Endothelial cell of umbilical vein (primary cell): ENCODE data around the gene PSMA6. TPM values are rescaled to one million over a fixed set of nuclear protein-coding genes. Genes with fewer than 3 reads are reported as not detected.
"Not testable (repeated sequence)": the region's sequence is repeated elsewhere in the genome, so short reads cannot be mapped to it uniquely, and the experiment has no call there.

Source experiments
- BruUV-seq: library from RNA; stranded (reverse); fragments of 400-500 nt; replicated peaks from 2 replicates; lab custom pipeline; 2021; lab: Mats Ljungman, UMichigan
- CTCF ChIA-PET: fragments of 300-600, 350-600 bp; sonication (Branson Sonifier 250); formaldehyde crosslinking; loops from one replicate; lab custom pipeline; 2021; ENCODE audit warnings: antibody characterized with exemption, inconsistent platforms; lab: Charles Lee
- POLR2A ChIA-PET: fragments of 300-600, 350-600 bp; sonication (Branson Sonifier 250); formaldehyde crosslinking; loops from one replicate; lab custom pipeline; 2021; ENCODE audit warnings: antibody characterized with exemption, inconsistent platforms; lab: Charles Lee
- DNase-seq: peaks from one replicate; pipeline ENCODE4 v3.0.0-alpha.2; 2011; ENCODE audit warnings: low read depth, low spot score
- FAIRE-seq: peaks from 2 replicates; lab custom pipeline; 2011; peaks lifted over from hg19 to GRCh38; lab: Jason Lieb, UNC
- H2AFZ ChIP-seq: 2 replicates; pipeline ENCODE4 v1.6.0; 2012; ENCODE audit warnings: low read depth, low read length, control low read depth, inconsistent platforms
- H3K27ac ChIP-seq: 2 replicates; pipeline ENCODE4 v1.5.1; 2011; ENCODE audit warnings: low read depth, mild to moderate bottlenecking, control low read depth, low read length, moderate library complexity; ENCODE audit not compliant: insufficient read depth
- H3K27me3 ChIP-seq, 2 experiments: 2 replicates each; pipeline versions ENCODE4 v1.6.0 to v1.6.1; 2011; ENCODE audit warnings: low read length in 2 of 2, mixed read lengths in 1 of 2; ENCODE audit not compliant: control insufficient read depth in 2 of 2, insufficient read depth in 2 of 2
- H3K36me3 ChIP-seq, 2 experiments: 2 replicates in 1 of 2; 3 replicates in 1 of 2; pipeline ENCODE4 v1.5.1; 2011; ENCODE audit warnings: low read length in 2 of 2, mild to moderate bottlenecking in 1 of 2, moderate library complexity in 1 of 2; ENCODE audit not compliant: control insufficient read depth in 2 of 2, insufficient read depth in 2 of 2; ENCODE audit errors: extremely low read depth in 1 of 2
- H3K4me1 ChIP-seq: 3 replicates; pipeline ENCODE4 v1.5.1; 2011; ENCODE audit warnings: mild to moderate bottlenecking, low read length; ENCODE audit not compliant: control insufficient read depth, insufficient read depth; ENCODE audit errors: extremely low read depth
- H3K4me2 ChIP-seq: 2 replicates; pipeline ENCODE4 v1.6.1; 2011; ENCODE audit warnings: low read length, control low read depth, mixed read lengths; ENCODE audit not compliant: insufficient read depth
- H3K4me3 ChIP-seq, 3 experiments: fragments of 200-600 bp in 1 of 3; sonication (generic), shearing (Covaris generic) in 1 of 3; replicated peaks in 1 of 3; 2 replicates each; pipeline ENCODE4 v1.5.1; 2011 to 2016; ENCODE audit warnings: control low read depth in 3 of 3, low read length in 3 of 3, mild to moderate bottlenecking in 2 of 3, inconsistent platforms in 1 of 3, low read depth in 1 of 3, moderate library complexity in 1 of 3; ENCODE audit not compliant: insufficient read depth in 1 of 3
- H3K79me2 ChIP-seq: 2 replicates; pipeline ENCODE4 v1.6.0; 2012; ENCODE audit warnings: low read length, inconsistent platforms; ENCODE audit not compliant: control insufficient read depth, insufficient read depth
- H3K9ac ChIP-seq: replicated peaks from 2 replicates; pipeline ENCODE3; 2011; ENCODE audit warnings: low read length, control low read depth; ENCODE audit not compliant: insufficient read depth; ENCODE audit errors: extremely low read depth
- H3K9me1 ChIP-seq: replicated peaks from 3 replicates; pipeline ENCODE4 v1.6.0; 2011; ENCODE audit warnings: mild to moderate bottlenecking, low read length; ENCODE audit not compliant: control insufficient read depth, insufficient read depth; ENCODE audit errors: extremely low read depth
- H3K9me3 ChIP-seq: replicated peaks from 2 replicates; pipeline ENCODE4 v1.5.1; 2012; ENCODE audit warnings: low read length, inconsistent platforms; ENCODE audit not compliant: control insufficient read depth, insufficient read depth
- H4K20me1 ChIP-seq: replicated peaks from 2 replicates; pipeline ENCODE3; 2011; ENCODE audit warnings: mild to moderate bottlenecking, low read length; ENCODE audit not compliant: control insufficient read depth, insufficient read depth; ENCODE audit errors: extremely low read depth
- CTCF ChIP-seq, 2 donors: IDR thresholded peaks; 1 replicate in 1 of 2; 2 replicates in 1 of 2; pipeline ENCODE4 v1.5.1; 2011; ENCODE audit warnings: low read length in 2 of 2, mild to moderate bottlenecking in 2 of 2, moderate library complexity in 2 of 2, control low read depth in 1 of 2, inconsistent platforms in 1 of 2, low read depth in 1 of 2; ENCODE audit not compliant: insufficient read depth in 1 of 2; ENCODE audit errors: extremely low read depth in 1 of 2
- JUN ChIP-seq: IDR thresholded peaks from 2 replicates; pipeline ENCODE4 v1.6.1; 2011; ENCODE audit warnings: borderline replicate concordance, low read depth; ENCODE audit not compliant: insufficient read length, insufficient read depth
- dilution Hi-C: fragments of 300-500 bp; cut with MboI; formaldehyde crosslinking; loops from one replicate; pipeline ENCODE4 v1.15.0; 2019; ENCODE audit warnings: low sequenced_read_pairs; ENCODE audit not compliant: extremely low pct_ligation_motif_present
- intact Hi-C: fragments of 100-400 bp; cut with micrococcal nuclease; formaldehyde crosslinking; loops from one replicate; pipeline ENCODE4 v1.10.0; 2022
- polyA plus RNA-seq, 4 experiments: library from polyadenylated mRNA; depleted of rRNA in 3 of 4; stranded (reverse) in 3 of 4; unstranded in 1 of 4; fragments of >200 nt; gene quantifications; 2 replicates each; pipeline versions ENCODE4 v1.2.1 to v1.2.3, GENCODE V29; 2011 to 2012; ENCODE audit warnings: missing spikeins in 1 of 4
- total RNA-seq: library from RNA; stranded (reverse); gene quantifications from 2 replicates; pipeline ENCODE4 v1.2.3, GENCODE V29; 2021

The PSMA6 gene
- total and polyA plus RNA-seq, 2 donors (not counting 3 experiments of a cell fraction or from before 2014, with no cell fraction given): 170 to 197 TPM

GRCh38 chr14:35301334-35301733 is 9.2 kb downstream of the PSMA6 start:
- H3K27me3 ChIP-seq, H3K4me3 ChIP-seq, BruUV-seq, H3K9me3 ChIP-seq, dilution Hi-C loops, H3K4me1 ChIP-seq, H3K27ac ChIP-seq, H3K36me3 ChIP-seq, H4K20me1 ChIP-seq, H3K4me2 ChIP-seq, FAIRE-seq, DNase-seq, H3K9ac ChIP-seq, intact Hi-C loops, H2AFZ ChIP-seq, H3K9me1 ChIP-seq: not testable (repeated sequence)
- H3K79me2 ChIP-seq: peaks cover 95% of the 10 kb centered on the region
- CTCF ChIA-PET: interaction anchor here (1.2 to 1.5 kb wide), 2 partner anchors 11 to 13 kb away, joined by 3 to 6 read pairs; no protein-coding TSS in a partner anchor
- POLR2A ChIA-PET: interaction anchor here (1.5 kb wide), 1 partner anchor 10 kb away, joined by 5 read pairs; the partner anchor contains the start of gene PSMA6

GRCh38 chr14:35301735-35302528 is 9.8 kb downstream of the PSMA6 start:
- H3K4me1 ChIP-seq: peaks cover 7% of the 10 kb centered on the region
- CTCF ChIA-PET: no interaction called here
- intact Hi-C loops (no loop called here), dilution Hi-C loops (no loop called here)
- H3K4me2 ChIP-seq: no peak overlapping the region
- peaks cover 95% of the 10 kb centered on the region for H3K79me2 ChIP-seq
- no peaks in the 10 kb centered on the region for H3K9me3 ChIP-seq
- no peak for DNase-seq
- H3K9me1 ChIP-seq: no peaks in the 10 kb centered on the region
- BruUV-seq: no TSS peak
- FAIRE-seq: no peak
- H3K36me3 ChIP-seq: no peaks in the 10 kb centered on the region
- H4K20me1 ChIP-seq: peaks cover 5% of the 10 kb centered on the region
- no peak overlapping the region for H3K27ac ChIP-seq
- no peak overlapping the region for H3K9ac ChIP-seq
- POLR2A ChIA-PET: no interaction called here
- TF ChIP-seq CTCF (IDR thresholded peaks at IDR 0.05; ENCODE audit: extremely low read depth in 1 of 2, insufficient read depth in 1 of 2, low read depth in 1 of 2, low read length in 2 of 2) (no peak), JUN (no peak)
- no peaks in the 10 kb centered on the region for H3K27me3 ChIP-seq
- no peak overlapping the region for H3K4me3 ChIP-seq
- H2AFZ ChIP-seq: no peak overlapping the region
